ENCODE data around the gene TMEM132C. TPM values are rescaled to one million over a fixed set of nuclear protein-coding genes. Genes with fewer than 3 reads are reported as not detected.

Gene TMEM132C
- not detected in 5 replicates for total RNA-seq (2022; extraction: Qiagen RNA extraction; ENCODE audit: low read depth)

DNA sequence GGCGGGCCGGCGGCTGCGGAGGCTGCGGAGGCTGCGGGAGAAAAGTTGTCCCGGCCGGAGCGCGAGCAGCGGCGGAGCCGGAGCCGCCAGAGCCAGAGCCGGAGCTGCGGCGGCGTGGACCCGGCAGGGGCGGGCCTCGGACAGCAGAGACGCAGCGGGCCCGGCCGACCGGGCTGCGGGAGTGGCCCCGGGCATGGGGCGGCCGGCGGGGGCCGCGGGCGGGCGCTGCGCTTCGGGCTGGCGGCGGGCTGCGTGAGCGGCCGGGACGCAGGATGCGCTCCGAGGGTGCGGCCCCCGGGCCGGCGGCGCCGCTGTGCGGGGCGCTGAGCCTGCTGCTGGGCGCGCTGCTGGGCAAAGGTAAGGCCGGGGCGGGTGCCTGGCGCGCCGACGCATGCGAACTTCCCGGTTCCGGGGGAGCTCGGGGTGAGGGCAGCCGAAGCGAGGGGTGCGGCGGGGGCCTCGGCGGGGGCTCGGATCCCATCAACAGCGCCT is at the start of gene TMEM132C:
TMEM132C (plus strand) TSS at position 40 of the 492 bp plus-strand sequence; CDS start at position 273, 233 bp downstream.

Measured in A549 treated with GW870086 at 1 μM for 4 hours (cell line).